Erythroblast (primary cell): ENCODE data around the gene PCNX1.

Source experiments
- GATA1 ChIP-seq: IDR thresholded peaks from 2 replicates; pipeline ENCODE4 v1.6.1; 2011; ENCODE audit warnings: low read depth, mild to moderate bottlenecking, control low read depth, low read length, moderate library complexity
- POLR2A ChIP-seq: IDR thresholded peaks from 2 replicates; pipeline ENCODE4 v1.6.1; 2011; ENCODE audit warnings: mild to moderate bottlenecking, low read length

GRCh38 chr14:71056168-71056567 is 148.9 kb downstream of the PCNX1 start:
- TF ChIP-seq POLR2A (no peak), GATA1 (no peak)
